A549 (cell line): Measurements from ENCODE around the gene MUC6. TPM values are rescaled to one million over a fixed set of nuclear protein-coding genes. Genes with fewer than 3 reads are reported as not detected.

Source experiments
- ATAC-seq, 2 experiments: fragments of 200-7000 bp in 1 of 2; fragments of >200 bp in 1 of 2; cut with Nextera tagmentation in 1 of 2; cut with Tn5 transposase in 1 of 2; 3 replicates each; pipeline versions ENCODE4 v1.8.0 to v1.9.1; 2018 to 2020; ENCODE audit warnings: mild to moderate bottlenecking in 1 of 2, moderate library complexity in 1 of 2
- CTCF ChIA-PET: fragments of 300-600 bp; sonication (Branson Sonifier 250); formaldehyde crosslinking; extraction: SDS; loops from one replicate; lab custom pipeline; 2021; ENCODE audit warnings: antibody characterized with exemption, inconsistent platforms; lab: Yijun Ruan, JAX
- POLR2A ChIA-PET: fragments of 350-600 bp; formaldehyde crosslinking; extraction: SDS; loops from one replicate; lab custom pipeline; 2021; ENCODE audit warnings: antibody characterized with exemption, inconsistent platforms; lab: Yijun Ruan, JAX
- DNase-seq, 2 experiments: peaks; one replicate each; pipeline versions ENCODE4 v3.0.0 to v3.0.0-alpha.2; 2011 to 2016; ENCODE audit warnings: low read depth in 1 of 2, low spot score in 1 of 2
- FAIRE-seq: peaks from 2 replicates; lab custom pipeline; 2011; peaks lifted over from hg19 to GRCh38; lab: Jason Lieb, UNC
- H3K27ac ChIP-seq, 2 experiments: fragments of >200 bp; sonication (Bioruptor Twin); formaldehyde crosslinking; 3 replicates each; pipeline ENCODE4 v1.5.1; 2016 to 2017
- H3K4me1 ChIP-seq: fragments of >200 bp; sonication (Bioruptor Twin); formaldehyde crosslinking; 3 replicates; pipeline ENCODE4 v1.6.1; 2016
- H3K4me2 ChIP-seq: fragments of >200 bp; sonication (Bioruptor Twin); formaldehyde crosslinking; 3 replicates; pipeline ENCODE4 v1.6.1; 2016
- H3K4me3 ChIP-seq: fragments of >200 bp; sonication (Bioruptor Twin); formaldehyde crosslinking; 3 replicates; pipeline ENCODE4 v1.5.1; 2016
- H3K9me3 ChIP-seq: fragments of >200 bp; sonication (Bioruptor Twin); formaldehyde crosslinking; 3 replicates; pipeline ENCODE4 v1.6.1; 2016
- ATOH8 ChIP-seq: fragments of 250-450 bp; sonication (Bioruptor Pico); IDR thresholded peaks from 2 replicates; pipeline ENCODE4 v1.5.0; 2020; ENCODE audit warnings: low read depth, mild to moderate bottlenecking, moderate library complexity
- BCL3 ChIP-seq: fragments of >200 bp; sonication (Bioruptor Twin); formaldehyde crosslinking; IDR thresholded peaks from 3 replicates; pipeline ENCODE4 v1.6.1; 2016
- CBX2 ChIP-seq: fragments of 200-600 bp; sonication (generic); IDR thresholded peaks from 2 replicates; pipeline ENCODE4 v1.6.1; 2016; ENCODE audit warnings: low read depth, mild to moderate bottlenecking, borderline replicate concordance
- CEBPB ChIP-seq, 2 experiments: fragments of >200 bp in 1 of 2; sonication (Bioruptor Twin) in 1 of 2; formaldehyde crosslinking in 1 of 2; IDR thresholded peaks; 2 replicates each; pipeline ENCODE4 v1.6.1; 2012 to 2016
- CHD2 ChIP-seq: fragments of 150-350 bp; IDR thresholded peaks from 2 replicates; pipeline ENCODE4 v1.6.1; 2014; ENCODE audit warnings: low read length; ENCODE audit not compliant: partially characterized antibody
- FOSB ChIP-seq: fragments of 250-450 bp; sonication (Bioruptor Pico); IDR thresholded peaks from 2 replicates; pipeline ENCODE4 v1.5.0; 2020; ENCODE audit warnings: mild to moderate bottlenecking, moderate library complexity
- FOXS1 ChIP-seq: fragments of 250-450 bp; sonication (Bioruptor Pico); IDR thresholded peaks from 2 replicates; pipeline ENCODE4 v1.5.0; 2020; ENCODE audit warnings: mild to moderate bottlenecking, moderate library complexity
- HDAC2 ChIP-seq: fragments of 200-600 bp; sonication (generic); IDR thresholded peaks from 2 replicates; pipeline ENCODE4 v1.6.1; 2016
- HEYL ChIP-seq: fragments of 250-450 bp; sonication (Bioruptor Pico); IDR thresholded peaks from 2 replicates; pipeline ENCODE4 v1.8.0; 2021; ENCODE audit warnings: mild to moderate bottlenecking, moderate library complexity
- HMGXB4 ChIP-seq: fragments of 250-450 bp; sonication (Bioruptor Pico); IDR thresholded peaks from 2 replicates; pipeline ENCODE4 v1.5.0; 2021; ENCODE audit warnings: mild to moderate bottlenecking, moderate library complexity, borderline replicate concordance
- HOXA7 ChIP-seq: fragments of 250-450 bp; sonication (Bioruptor Pico); IDR thresholded peaks from 2 replicates; pipeline ENCODE4 v1.5.0; 2020; ENCODE audit warnings: mild to moderate bottlenecking, moderate library complexity
- HOXB13 ChIP-seq: fragments of 250-450 bp; sonication (Bioruptor Pico); IDR thresholded peaks from 2 replicates; pipeline ENCODE4 v1.5.0; 2020; ENCODE audit warnings: low read depth, mild to moderate bottlenecking, moderate library complexity
- JUN ChIP-seq, 2 experiments: fragments of >200 bp; sonication (Bioruptor Twin); formaldehyde crosslinking; IDR thresholded peaks; 2 replicates in 1 of 2; 3 replicates in 1 of 2; pipeline ENCODE4 v1.6.1; 2016 to 2017
- JUNB ChIP-seq: fragments of >200 bp; sonication (Bioruptor Twin); formaldehyde crosslinking; IDR thresholded peaks from 2 replicates; pipeline ENCODE4 v1.6.1; 2016
- KDM1A ChIP-seq: fragments of 200-600 bp; sonication (generic); IDR thresholded peaks from 2 replicates; pipeline ENCODE4 v1.6.1; 2016; ENCODE audit warnings: low read depth, mild to moderate bottlenecking
- NPAS2 ChIP-seq: fragments of 250-450 bp; sonication (Bioruptor Pico); IDR thresholded peaks from 2 replicates; pipeline ENCODE4 v1.8.0; 2022; ENCODE audit warnings: mild to moderate bottlenecking, moderate library complexity, borderline replicate concordance
- PBX3 ChIP-seq: IDR thresholded peaks from 2 replicates; pipeline ENCODE4 v1.6.1; 2012
- PHF8 ChIP-seq: fragments of 200-600 bp; sonication (generic); IDR thresholded peaks from 2 replicates; pipeline ENCODE4 v1.6.1; 2016; ENCODE audit warnings: low read depth, mild to moderate bottlenecking, antibody characterized with exemption, moderate library complexity, borderline replicate concordance
- RAD21 ChIP-seq, 2 experiments: fragments of >200 bp in 1 of 2; sonication (Bioruptor Twin) in 1 of 2; formaldehyde crosslinking in 1 of 2; IDR thresholded peaks in 1 of 2; conservative IDR thresholded peaks in 1 of 2; 2 replicates in 1 of 2; 3 replicates in 1 of 2; pipeline ENCODE4 v1.6.1; 2012 to 2018; ENCODE audit warnings: inconsistent platforms in 1 of 2
- RCOR1 ChIP-seq: fragments of 150-350 bp; IDR thresholded peaks from 2 replicates; pipeline ENCODE4 v1.6.1; 2014; ENCODE audit warnings: antibody characterized with exemption, low read length, low read depth
- SMC3 ChIP-seq: fragments of >200 bp; sonication (Bioruptor Twin); formaldehyde crosslinking; IDR thresholded peaks from 3 replicates; pipeline ENCODE4 v1.6.1; 2018; ENCODE audit warnings: inconsistent platforms
- ZFP36 ChIP-seq: fragments of 450-650 bp; IDR thresholded peaks from 2 replicates; pipeline ENCODE4 v1.6.1; 2014; ENCODE audit warnings: borderline replicate concordance; ENCODE audit not compliant: partially characterized antibody
- ZSCAN20 ChIP-seq: fragments of 250-450 bp; sonication (Bioruptor Pico); IDR thresholded peaks from 2 replicates; pipeline ENCODE4 v1.8.0; 2022; ENCODE audit warnings: mild to moderate bottlenecking, moderate library complexity
- WGBS: methylation state at CpG from one replicate; pipeline ENCODE4 v1.1.6; 2017; ENCODE audit errors: missing lambda C conversion rate; 5-methylcytosine and 5-hydroxymethylcytosine counted together
- polyA plus RNA-seq, 4 experiments: library from polyadenylated mRNA; depleted of rRNA in 3 of 4; stranded (reverse); fragments of >200 nt; fragmentation: RNase III in 1 of 4; extraction: RNeasy Plus Mini Kit Qiagen cat#74134 plus additional on column Dnase treatment in 1 of 4; gene quantifications; 2 replicates in 3 of 4; 3 replicates in 1 of 4; pipeline ENCODE4 v1.2.3, GENCODE V29; 2011 to 2017

Gene MUC6
- polyA plus RNA-seq, 2 of the 4 experiments (the other 2 are of a cell fraction), result not detected

- ATAC-seq, result no peak
- no peaks in the 10 kb centered on the region for H3K9me3 ChIP-seq
- H3K27ac ChIP-seq, result no peak overlapping the region
- FAIRE-seq, result no peak
- H3K4me2 ChIP-seq, result no peak overlapping the region
- CTCF ChIA-PET, result interaction anchor here (1.2 to 1.4 kb wide), 2 partner anchors 39 to 871 kb away, joined by 4 to 5 read pairs; no protein-coding TSS in a partner anchor
- no peaks in the 10 kb centered on the region for H3K4me1 ChIP-seq
- H3K4me3 ChIP-seq, result no peak overlapping the region
- POLR2A ChIA-PET, result no interaction called here
- no peak for DNase-seq
- TF ChIP-seq CEBPB (IDR thresholded peaks at IDR 0.05), result no peak
- TF ChIP-seq NPAS2 (CRISPR knock-in tag), result no peak
- no peak for TF ChIP-seq CHD2
- no peak for TF ChIP-seq HOXB13 (CRISPR knock-in tag)
- no peak for TF ChIP-seq ZSCAN20
- no peak for TF ChIP-seq FOSB (CRISPR knock-in tag)
- no peak for TF ChIP-seq SMC3
- TF ChIP-seq HOXA7 (CRISPR knock-in tag), result no peak
- TF ChIP-seq FOXS1 (CRISPR knock-in tag), result no peak
- no peak for TF ChIP-seq CBX2
- TF ChIP-seq KDM1A, result no peak
- TF ChIP-seq ZFP36, result no peak
- no peak for TF ChIP-seq JUNB
- TF ChIP-seq HEYL (CRISPR knock-in tag), result no peak
- TF ChIP-seq HMGXB4 (CRISPR knock-in tag), result no peak
- TF ChIP-seq JUN (IDR thresholded peaks at IDR 0.05), result no peak
- TF ChIP-seq RAD21 (conservative IDR thresholded peaks at IDR 0.05 in 1 of 2, IDR thresholded peaks at IDR 0.05 in 1 of 2), result no peak
- no peak for TF ChIP-seq HDAC2
- no peak for TF ChIP-seq PHF8
- 93% methylated on average over 16 of the region's 17 CpGs for WGBS
These were observed 25.2 kb downstream of the MUC6 start for GRCh38 chr11:1011320-1011698.

GRCh38 chr11:1010551-1011319, 25.8 kb downstream of the MUC6 start:
- no peak for DNase-seq
- H3K4me1 ChIP-seq, result no peaks in the 10 kb centered on the region
- FAIRE-seq, result no peak
- 89% methylated on average over 35 of the region's 35 CpGs for WGBS
- CTCF ChIA-PET, result interaction anchor here (1.0 to 1.2 kb wide), 2 partner anchors 40 to 871 kb away, joined by 4 read pairs; no protein-coding TSS in a partner anchor
- no peak for ATAC-seq
- H3K4me3 ChIP-seq, result no peak overlapping the region
- TF ChIP-seq RCOR1 (no peak), FOSB (CRISPR knock-in tag) (no peak), HOXB13 (CRISPR knock-in tag) (no peak), BCL3 (no peak), ATOH8 (CRISPR knock-in tag) (no peak), PBX3 (no peak)
- no peak overlapping the region for H3K4me2 ChIP-seq
- H3K9me3 ChIP-seq, result no peaks in the 10 kb centered on the region
- POLR2A ChIA-PET, result no interaction called here
- H3K27ac ChIP-seq, result no peak overlapping the region
